Measurements from ENCODE around the gene ARMCX6.

DNA sequence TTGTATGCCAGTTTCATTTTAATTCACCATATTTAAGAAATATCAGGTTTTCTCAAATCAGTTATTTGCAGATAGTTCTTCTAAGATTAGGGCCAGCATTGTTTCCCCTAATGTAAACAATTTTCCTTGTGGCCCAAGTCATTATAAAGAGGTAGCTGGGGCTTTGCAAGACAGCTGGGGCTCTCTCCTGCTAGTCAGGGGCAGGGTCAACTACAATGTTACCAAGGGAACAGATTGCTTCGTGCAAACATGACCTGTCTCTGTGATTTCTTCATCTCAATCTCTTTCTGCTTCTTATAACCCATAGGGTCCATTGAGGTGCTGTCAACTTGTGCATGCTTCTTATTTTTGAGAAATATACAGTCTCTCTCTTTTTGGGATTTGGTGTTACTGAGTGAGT is 12.1 kb downstream of the ARMCX6 start:
- no peak for TF ChIP-seq POLR2A (IDR thresholded peaks at IDR 0.05; ENCODE audit: low read length)
- no peak for TF ChIP-seq GATA1 (IDR thresholded peaks at IDR 0.05; ENCODE audit: low read depth, low read length)

Measured in erythroblast (primary cell).